IMR-90 (cell line): ENCODE measurements around the gene ARHGAP28. TPM values are rescaled to one million over a fixed set of nuclear protein-coding genes. Genes with fewer than 3 reads are reported as not detected.

Source experiments
- ATAC-seq: fragments of 200-7000 bp; cut with Tn5 transposase; 2 replicates; pipeline ENCODE4 v1.9.1; 2020; ENCODE audit warnings: low read depth, mild to moderate bottlenecking, moderate library complexity
- BruUV-seq: library from RNA; stranded (reverse); fragments of 400-500 nt; replicated peaks from 2 replicates; lab custom pipeline; 2021; lab: Mats Ljungman, UMichigan
- CTCF ChIA-PET: fragments of 300-600 bp; formaldehyde crosslinking; extraction: SDS; loops from one replicate; lab custom pipeline; 2021; ENCODE audit warnings: antibody characterized with exemption; lab: Yijun Ruan, JAX
- POLR2A ChIA-PET: fragments of 300-600 bp; sonication (Branson Sonifier 250); formaldehyde crosslinking; loops from one replicate; lab custom pipeline; 2022; ENCODE audit warnings: antibody characterized with exemption; ENCODE audit not compliant: unreplicated experiment; lab: Charles Lee
- DNase-seq: peaks from one replicate; pipeline ENCODE4 v3.0.0; 2013
- H2AFZ ChIP-seq: replicated peaks from 2 replicates; pipeline ENCODE3; 2013; ENCODE audit warnings: low read length, mild to moderate bottlenecking; ENCODE audit not compliant: poor library complexity
- H2AK5ac ChIP-seq: 2 replicates; pipeline ENCODE4 v1.6.1; 2013; ENCODE audit warnings: low read depth, low read length, inconsistent platforms
- H2AK9ac ChIP-seq: replicated peaks from 2 replicates; pipeline ENCODE3; 2013; ENCODE audit warnings: mild to moderate bottlenecking, low read depth, low read length, moderate library complexity; ENCODE audit not compliant: poor library complexity
- H2BK120ac ChIP-seq: 2 replicates; pipeline ENCODE4 v1.6.1; 2013; ENCODE audit warnings: low read depth, low read length, inconsistent platforms
- H2BK15ac ChIP-seq: 3 replicates; pipeline ENCODE4 v1.6.1; 2013; ENCODE audit warnings: low read depth, low read length, inconsistent platforms
- H2BK20ac ChIP-seq: 2 replicates; pipeline ENCODE4 v1.6.1; 2013; ENCODE audit warnings: low read depth, mild to moderate bottlenecking, inconsistent platforms, low read length, moderate library complexity
- H2BK5ac ChIP-seq: 2 replicates; pipeline ENCODE4 v1.6.1; 2013; ENCODE audit warnings: mild to moderate bottlenecking, low read depth, low read length, inconsistent platforms; ENCODE audit not compliant: poor library complexity, severe bottlenecking
- H3K14ac ChIP-seq: replicated peaks from 2 replicates; pipeline ENCODE4 v1.6.1; 2013; ENCODE audit warnings: low read depth, low read length, inconsistent platforms
- H3K18ac ChIP-seq: 2 replicates; pipeline ENCODE4 v1.6.1; 2013; ENCODE audit warnings: low read depth, low read length, control low read depth
- H3K23ac ChIP-seq: 2 replicates; pipeline ENCODE4 v1.6.1; 2013; ENCODE audit warnings: low read depth, low read length, inconsistent platforms
- H3K27ac ChIP-seq: 2 replicates; pipeline ENCODE4 v1.5.1; 2013; ENCODE audit warnings: mild to moderate bottlenecking, control low read depth, low read length; ENCODE audit not compliant: insufficient read depth
- H3K27me3 ChIP-seq: 2 replicates; pipeline ENCODE4 v1.6.1; 2013; ENCODE audit warnings: low read length; ENCODE audit not compliant: control insufficient read depth, insufficient read depth
- H3K36me3 ChIP-seq: 2 replicates; pipeline ENCODE4 v1.6.1; 2013; ENCODE audit warnings: low read length, mixed read lengths; ENCODE audit not compliant: control insufficient read depth, insufficient read depth
- H3K4ac ChIP-seq: 2 replicates; pipeline ENCODE4 v1.6.1; 2013; ENCODE audit warnings: low read depth, low read length, inconsistent platforms
- H3K4me1 ChIP-seq: 2 replicates; pipeline ENCODE4 v1.6.1; 2013; ENCODE audit warnings: low read length, mixed read lengths; ENCODE audit not compliant: control insufficient read depth, insufficient read depth
- H3K4me2 ChIP-seq: 2 replicates; pipeline ENCODE4 v1.6.1; 2013; ENCODE audit warnings: low read depth, mild to moderate bottlenecking, control low read depth, low read length, moderate library complexity
- H3K4me3 ChIP-seq: 2 replicates; pipeline ENCODE4 v1.5.1; 2013; ENCODE audit warnings: low read depth, mild to moderate bottlenecking, control low read depth, low read length, moderate library complexity; ENCODE audit not compliant: insufficient read depth
- H3K56ac ChIP-seq: 2 replicates; pipeline ENCODE4 v1.6.1; 2013; ENCODE audit warnings: low read length, inconsistent platforms; ENCODE audit not compliant: insufficient read depth; ENCODE audit errors: extremely low read depth
- H3K79me1 ChIP-seq, 2 experiments: 2 replicates each; pipeline ENCODE4 v1.6.1; 2013; ENCODE audit warnings: low read length in 2 of 2, inconsistent platforms in 1 of 2, low read depth in 1 of 2
- H3K9ac ChIP-seq: 2 replicates; pipeline ENCODE4 v1.6.1; 2013; ENCODE audit warnings: low read depth, low read length, control low read depth
- H3K9me1 ChIP-seq: 2 replicates; pipeline ENCODE4 v1.6.1; 2013; ENCODE audit warnings: low read length, inconsistent platforms; ENCODE audit not compliant: insufficient read depth
- H3K9me3 ChIP-seq: 2 replicates; pipeline ENCODE4 v1.6.1; 2013; ENCODE audit warnings: low read length; ENCODE audit not compliant: control insufficient read depth, insufficient read depth
- H4K20me1 ChIP-seq: 2 replicates; pipeline ENCODE4 v1.6.1; 2013; ENCODE audit warnings: low read length, inconsistent platforms; ENCODE audit not compliant: insufficient read depth
- H4K5ac ChIP-seq: 2 replicates; pipeline ENCODE4 v1.6.1; 2013; ENCODE audit warnings: mild to moderate bottlenecking, low read depth, low read length, control low read depth
- H4K8ac ChIP-seq, 2 experiments: 2 replicates each; pipeline ENCODE4 v1.6.1; 2013; ENCODE audit warnings: low read depth in 2 of 2, low read length in 2 of 2, control low read depth in 1 of 2, inconsistent platforms in 1 of 2
- H4K91ac ChIP-seq: 2 replicates; pipeline ENCODE4 v1.6.1; 2013; ENCODE audit warnings: low read depth, low read length, inconsistent platforms; ENCODE audit not compliant: insufficient read depth
- BHLHE40 ChIP-seq: fragments of 150-350 bp; IDR thresholded peaks from 2 replicates; pipeline ENCODE4 v1.6.1; 2016; ENCODE audit warnings: mild to moderate bottlenecking, low read depth, low read length
- CEBPB ChIP-seq: IDR thresholded peaks from 2 replicates; pipeline ENCODE4 v1.6.1; 2012; ENCODE audit warnings: low read depth, low read length, improper control_type of control experiment
- CHD1 ChIP-seq: IDR thresholded peaks from 2 replicates; pipeline ENCODE4 v1.6.1; 2012; ENCODE audit warnings: low read depth, low read length, improper control_type of control experiment
- FOS ChIP-seq: fragments of 150-350 bp; IDR thresholded peaks from 2 replicates; pipeline ENCODE4 v1.6.1; 2016; ENCODE audit warnings: low read depth, low read length
- MAFK ChIP-seq: IDR thresholded peaks from 2 replicates; pipeline ENCODE4 v1.6.1; 2012; ENCODE audit warnings: low read depth, low read length, improper control_type of control experiment
- MAZ ChIP-seq: IDR thresholded peaks from 2 replicates; pipeline ENCODE4 v1.6.1; 2012; ENCODE audit warnings: low read depth, mild to moderate bottlenecking, low read length, improper control_type of control experiment, moderate library complexity, borderline replicate concordance
- MXI1 ChIP-seq: IDR thresholded peaks from 2 replicates; pipeline ENCODE4 v1.6.1; 2012; ENCODE audit warnings: low read depth, mild to moderate bottlenecking, low read length, moderate library complexity, borderline replicate concordance
- NFE2L2 ChIP-seq: fragments of 150-350 bp; IDR thresholded peaks from 2 replicates; pipeline ENCODE4 v1.6.1; 2016; ENCODE audit warnings: low read depth, mild to moderate bottlenecking, low read length
- POLR2A ChIP-seq: IDR thresholded peaks from 2 replicates; pipeline ENCODE4 v1.6.1; 2012; ENCODE audit warnings: mild to moderate bottlenecking, low read depth, low read length
- RAD21 ChIP-seq: IDR thresholded peaks from 2 replicates; pipeline ENCODE4 v1.6.1; 2012; ENCODE audit warnings: low read length, improper control_type of control experiment
- RCOR1 ChIP-seq: IDR thresholded peaks from 2 replicates; pipeline ENCODE4 v1.6.1; 2012; ENCODE audit warnings: mild to moderate bottlenecking, low read length, improper control_type of control experiment; ENCODE audit not compliant: insufficient replicate concordance
- RFX5 ChIP-seq: IDR thresholded peaks from 2 replicates; pipeline ENCODE4 v1.8.0; 2012; ENCODE audit warnings: low read depth, mild to moderate bottlenecking, low read length, moderate library complexity
- SMC3 ChIP-seq: fragments of 150-350 bp; IDR thresholded peaks from 2 replicates; pipeline ENCODE4 v1.6.1; 2016; ENCODE audit warnings: low read depth, mild to moderate bottlenecking, antibody characterized with exemption, low read length, moderate library complexity
- WGBS, 2 experiments: methylation state at CpG; one replicate each; pipeline versions ENCODE4 v1.1.5 to v1.1.7; 2013; ENCODE audit warnings: missing lambda C conversion rate in 2 of 2; ENCODE audit not compliant: insufficient read length in 1 of 2; ENCODE audit errors: extremely low coverage in 2 of 2; 5-methylcytosine and 5-hydroxymethylcytosine counted together
- dilution Hi-C: fragments of 300-500 bp; cut with HindIII; formaldehyde crosslinking; loops from one replicate; pipeline ENCODE4 v1.14.3; 2018; ENCODE audit warnings: low sequenced_read_pairs; ENCODE audit not compliant: unreplicated experiment
- in situ Hi-C: fragments of 300-500 bp; cut with MboI; formaldehyde crosslinking; loops from 3 replicates; pipeline ENCODE4 v1.14.3; 2019; ENCODE audit warnings: low sequenced_read_pairs, inconsistent platforms, mixed read lengths
- intact Hi-C: fragments of 100-400 bp; cut with micrococcal nuclease; formaldehyde crosslinking; loops from 2 replicates; pipeline ENCODE4 v1.10.0; 2022
- polyA plus RNA-seq, 3 experiments: library from polyadenylated mRNA; depleted of rRNA; stranded (reverse); fragments of >200 nt; gene quantifications; 2 replicates each; pipeline ENCODE4 v1.2.3, GENCODE V29; 2012; ENCODE audit warnings: low replicate concordance in 1 of 3
- total RNA-seq: library from RNA; depleted of rRNA; stranded (reverse); fragments of >200 nt; gene quantifications from 2 replicates; pipeline ENCODE4 v1.2.3, GENCODE V29; 2012
- TF ChIP-seq, protein P1 (sequence below): conservative IDR thresholded peaks from 2 replicates; pipeline ENCODE4 v1.5.1; 2012; ENCODE audit warnings: mild to moderate bottlenecking, low read depth, low read length, improper control_type of control experiment
- TF ChIP-seq, protein P2 (sequence below): fragments of 150-350 bp; IDR thresholded peaks from 2 replicates; pipeline ENCODE4 v1.6.1; 2016; ENCODE audit warnings: low read depth, mild to moderate bottlenecking, low read length, moderate library complexity, borderline replicate concordance
- TF ChIP-seq, protein P3 (sequence below): fragments of 150-350 bp; IDR thresholded peaks from 2 replicates; pipeline ENCODE4 v1.6.1; 2017; ENCODE audit warnings: mild to moderate bottlenecking, antibody characterized with exemption, low read length, low read depth

Gene ARHGAP28
- total and polyA plus RNA-seq, 2 of the 4 experiments (the other 2 are of a cell fraction), result 1.8 to 3.8 TPM

DNA sequence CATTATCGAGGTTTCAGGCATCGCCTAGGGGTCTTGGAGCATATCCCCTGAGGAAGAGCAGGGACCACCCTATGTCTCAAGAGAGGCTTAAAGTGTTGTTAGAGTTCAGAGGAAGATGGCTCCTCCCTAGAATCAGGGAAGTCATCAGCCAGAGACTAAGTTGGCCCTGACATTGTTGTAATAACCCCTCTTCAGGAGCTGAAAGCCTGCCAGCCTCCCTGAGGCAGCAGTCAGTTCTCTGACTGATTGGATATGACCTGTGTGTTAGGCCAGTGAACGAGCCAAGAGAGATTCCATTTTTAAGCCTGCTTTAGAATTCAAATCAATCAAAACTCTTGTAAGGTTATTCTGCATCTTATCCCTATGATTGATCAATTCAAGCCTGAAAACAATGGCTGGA lies 34.9 kb downstream of the ARHGAP28 start:
- ChIA-PET CTCF (interaction anchor here (1.6 kb wide), 1 partner anchor 15 kb away, joined by 5 read pairs; no protein-coding TSS in a partner anchor), POLR2A (no interaction called here)
- ATAC-seq, result no peak

More for the DNA sequence above, 34.9 kb downstream of the ARHGAP28 start:
- Histone ChIP-seq H3K4me2 (no peak overlapping the region), H3K27me3 (no peaks in the 10 kb centered on the region), H3K56ac (no peak overlapping the region), H4K91ac (no peak overlapping the region), H2BK5ac (no peak overlapping the region), H4K5ac (no peak overlapping the region; the same call in 1 of the 2 replicates), H3K27ac (no peak overlapping the region), H3K18ac (no peak overlapping the region), H2AFZ (no peak overlapping the region), H2AK9ac (no peak overlapping the region), H3K79me1 (no peaks in the 10 kb centered on the region), H2BK20ac (no peak overlapping the region), H3K4ac (0 out of 2 replicates have a peak overlapping the region, but pooled peaks have one; percentile 10), H3K23ac (no peak overlapping the region), H3K9me3 (no peaks in the 10 kb centered on the region; the same call in 1 of the 2 replicates), H3K9ac (no peak overlapping the region), H4K20me1 (no peaks in the 10 kb centered on the region), H3K4me3 (no peak overlapping the region), H3K9me1 (no peaks in the 10 kb centered on the region; the same call in 1 of the 2 replicates), H2BK15ac (0 out of 3 replicates have a peak overlapping the region, but pooled peaks have one; percentile 6), H3K36me3 (peaks cover 2% of the 10 kb centered on the region; the same call in 1 of the 2 replicates), H2BK120ac (no peak overlapping the region), H3K4me1 (peaks cover 3% of the 10 kb centered on the region; the same call in 1 of the 2 replicates), H4K8ac (no peak overlapping the region), H3K14ac (no peak overlapping the region), H2AK5ac (no peak overlapping the region)
- dilution Hi-C loops (no loop called here), in situ Hi-C loops (no loop called here), intact Hi-C loops (no loop called here)
- WGBS, 2 experiments, result no CpG with 5 or more reads among the region's 3 CpGs
- no peak for DNase-seq
- BruUV-seq, result no TSS peak
- TF ChIP-seq, protein P1, sequence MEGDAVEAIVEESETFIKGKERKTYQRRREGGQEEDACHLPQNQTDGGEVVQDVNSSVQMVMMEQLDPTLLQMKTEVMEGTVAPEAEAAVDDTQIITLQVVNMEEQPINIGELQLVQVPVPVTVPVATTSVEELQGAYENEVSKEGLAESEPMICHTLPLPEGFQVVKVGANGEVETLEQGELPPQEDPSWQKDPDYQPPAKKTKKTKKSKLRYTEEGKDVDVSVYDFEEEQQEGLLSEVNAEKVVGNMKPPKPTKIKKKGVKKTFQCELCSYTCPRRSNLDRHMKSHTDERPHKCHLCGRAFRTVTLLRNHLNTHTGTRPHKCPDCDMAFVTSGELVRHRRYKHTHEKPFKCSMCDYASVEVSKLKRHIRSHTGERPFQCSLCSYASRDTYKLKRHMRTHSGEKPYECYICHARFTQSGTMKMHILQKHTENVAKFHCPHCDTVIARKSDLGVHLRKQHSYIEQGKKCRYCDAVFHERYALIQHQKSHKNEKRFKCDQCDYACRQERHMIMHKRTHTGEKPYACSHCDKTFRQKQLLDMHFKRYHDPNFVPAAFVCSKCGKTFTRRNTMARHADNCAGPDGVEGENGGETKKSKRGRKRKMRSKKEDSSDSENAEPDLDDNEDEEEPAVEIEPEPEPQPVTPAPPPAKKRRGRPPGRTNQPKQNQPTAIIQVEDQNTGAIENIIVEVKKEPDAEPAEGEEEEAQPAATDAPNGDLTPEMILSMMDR, result no peak
- TF ChIP-seq POLR2A (no peak), BHLHE40 (no peak), FOS (no peak), RFX5 (no peak), RCOR1 (no peak), RAD21 (no peak), CEBPB (no peak), MAFK (no peak), CHD1 (no peak), MXI1 (no peak), NFE2L2 (no peak), MAZ (no peak), SMC3 (no peak)
- TF ChIP-seq, protein P2, sequence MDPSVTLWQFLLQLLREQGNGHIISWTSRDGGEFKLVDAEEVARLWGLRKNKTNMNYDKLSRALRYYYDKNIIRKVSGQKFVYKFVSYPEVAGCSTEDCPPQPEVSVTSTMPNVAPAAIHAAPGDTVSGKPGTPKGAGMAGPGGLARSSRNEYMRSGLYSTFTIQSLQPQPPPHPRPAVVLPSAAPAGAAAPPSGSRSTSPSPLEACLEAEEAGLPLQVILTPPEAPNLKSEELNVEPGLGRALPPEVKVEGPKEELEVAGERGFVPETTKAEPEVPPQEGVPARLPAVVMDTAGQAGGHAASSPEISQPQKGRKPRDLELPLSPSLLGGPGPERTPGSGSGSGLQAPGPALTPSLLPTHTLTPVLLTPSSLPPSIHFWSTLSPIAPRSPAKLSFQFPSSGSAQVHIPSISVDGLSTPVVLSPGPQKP, result no peak
- TF ChIP-seq, protein P3, sequence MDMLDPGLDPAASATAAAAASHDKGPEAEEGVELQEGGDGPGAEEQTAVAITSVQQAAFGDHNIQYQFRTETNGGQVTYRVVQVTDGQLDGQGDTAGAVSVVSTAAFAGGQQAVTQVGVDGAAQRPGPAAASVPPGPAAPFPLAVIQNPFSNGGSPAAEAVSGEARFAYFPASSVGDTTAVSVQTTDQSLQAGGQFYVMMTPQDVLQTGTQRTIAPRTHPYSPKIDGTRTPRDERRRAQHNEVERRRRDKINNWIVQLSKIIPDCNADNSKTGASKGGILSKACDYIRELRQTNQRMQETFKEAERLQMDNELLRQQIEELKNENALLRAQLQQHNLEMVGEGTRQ, result no peak
